ENCODE measurements around the gene FDXR. TPM values are rescaled to one million over a fixed set of nuclear protein-coding genes. Genes with fewer than 3 reads are reported as not detected.

FDXR gene
- total RNA-seq, 2 experiments from 2014 or later: 20.0 to 24.3 TPM

GRCh38 chr17:74857191-74857590, 15.6 kb downstream of the FDXR start:
- DNase-seq (no peak), ATAC-seq (no peak)
- ChIA-PET POLR2A (interaction anchor here (1.2 kb wide), 1 partner anchor 13 kb away, joined by 3 read pairs; no protein-coding TSS in a partner anchor), CTCF (interaction anchor here (1.4 to 14.6 kb wide), 6 partner anchors 9 to 200 kb away, joined by 4 to 247 read pairs (median 54); partner anchors contain the start of gene FDXR)
- Mint-ChIP-seq H3K4me3 (no peak overlapping the region), H3K27ac (no peak overlapping the region), H3K9me3 (no peaks in the 10 kb centered on the region), H3K36me3 (ENCODE audit: low read depth) (no peaks in the 10 kb centered on the region), H3K4me1 (ENCODE audit: low read depth) (peaks cover 16% of the 10 kb centered on the region), H3K27me3 (peaks cover 67% of the 10 kb centered on the region)
- intact Hi-C loops (cut with micrococcal nuclease): no loop called here
- no peak for TF ChIP-seq CTCF (IDR thresholded peaks at IDR 0.05)

DNA sequence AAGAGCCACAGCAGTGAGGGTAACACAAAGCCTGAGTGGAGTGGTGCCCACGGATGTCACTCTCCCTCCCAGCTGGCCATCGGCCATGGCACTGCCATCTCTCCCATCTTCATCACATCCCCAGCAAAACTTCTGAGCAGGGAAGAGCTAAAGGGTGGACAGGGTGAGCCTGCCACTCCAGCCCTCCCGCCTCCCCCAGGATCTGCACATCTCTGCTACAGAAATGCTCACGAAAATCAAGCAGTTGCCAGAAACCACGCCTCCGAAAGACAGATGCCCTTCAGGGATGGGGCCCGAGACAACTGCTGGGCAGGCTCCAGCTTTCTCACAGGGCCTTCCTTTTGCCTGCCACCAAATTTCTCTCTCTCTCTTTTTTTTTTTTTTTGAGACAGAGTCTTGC, 16.7 kb downstream of the FDXR start:
- H3K27me3 Mint-ChIP-seq: peaks cover 67% of the 10 kb centered on the region
- H3K4me3 Mint-ChIP-seq: no peak overlapping the region
- intact Hi-C loops (cut with micrococcal nuclease): no loop called here
- DNase-seq (no peak), ATAC-seq (no peak)
- POLR2A ChIA-PET: no interaction called here
- peaks cover 10% of the 10 kb centered on the region for H3K4me1 Mint-ChIP-seq (ENCODE audit: low read depth)
- H3K9me3 Mint-ChIP-seq: no peaks in the 10 kb centered on the region
- H3K36me3 Mint-ChIP-seq (ENCODE audit: low read depth): no peaks in the 10 kb centered on the region
- CTCF ChIA-PET: interaction anchor here (1.0 to 14.6 kb wide), 4 partner anchors 9 to 199 kb away, joined by 4 to 247 read pairs (median 6); no protein-coding TSS in a partner anchor
- H3K27ac Mint-ChIP-seq: no peak overlapping the region
- TF ChIP-seq CTCF (IDR thresholded peaks at IDR 0.05): no peak

DNA sequence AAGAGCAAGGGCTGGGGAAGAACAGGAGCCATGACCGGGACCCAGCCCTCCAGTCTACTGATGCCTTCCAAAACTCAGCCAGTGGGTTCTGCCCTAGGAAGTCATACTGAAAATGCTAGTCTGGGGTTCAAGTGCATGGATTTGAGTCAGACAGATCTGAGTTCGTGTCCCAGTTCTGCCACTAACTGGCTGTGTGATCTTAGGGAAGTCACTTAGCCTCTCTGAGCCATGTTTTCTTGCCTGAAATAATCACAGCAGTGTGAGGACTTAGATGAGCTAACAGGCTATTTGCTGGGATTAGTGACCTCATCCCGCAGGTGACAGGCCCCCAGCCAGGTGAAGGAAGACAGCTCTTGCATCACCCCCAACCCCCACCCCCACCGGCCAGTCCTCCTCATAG, 17.5 kb downstream of the FDXR start:
- intact Hi-C loops (cut with micrococcal nuclease): no loop called here
- TF ChIP-seq CTCF (IDR thresholded peaks at IDR 0.05): no peak
- H3K27me3 Mint-ChIP-seq: peaks cover 66% of the 10 kb centered on the region
- ATAC-seq (no peak), DNase-seq (no peak)
- H3K9me3 Mint-ChIP-seq: no peaks in the 10 kb centered on the region
- no peak overlapping the region for H3K27ac Mint-ChIP-seq
- H3K4me3 Mint-ChIP-seq: no peak overlapping the region
- ChIA-PET POLR2A (no interaction called here), CTCF (interaction anchor here (1.6 to 14.6 kb wide), 2 partner anchors 9 to 62 kb away, joined by 5 to 247 read pairs; no protein-coding TSS in a partner anchor)
- no peaks in the 10 kb centered on the region for H3K36me3 Mint-ChIP-seq (ENCODE audit: low read depth)
- peaks cover 5% of the 10 kb centered on the region for H3K4me1 Mint-ChIP-seq (ENCODE audit: low read depth)

- H3K36me3 Mint-ChIP-seq (ENCODE audit: low read depth): no peaks in the 10 kb centered on the region
- no peak for ATAC-seq
- POLR2A ChIA-PET: no interaction called here
- intact Hi-C loops (cut with micrococcal nuclease): no loop called here
- CTCF ChIA-PET: interaction anchor here (1.6 to 14.6 kb wide), 4 partner anchors 8 to 61 kb away, joined by 5 to 247 read pairs (median 14); no protein-coding TSS in a partner anchor
- peaks cover 62% of the 10 kb centered on the region for H3K27me3 Mint-ChIP-seq
- no peak for TF ChIP-seq CTCF (IDR thresholded peaks at IDR 0.05)
- H3K9me3 Mint-ChIP-seq: no peaks in the 10 kb centered on the region
- peaks cover 2% of the 10 kb centered on the region for H3K4me1 Mint-ChIP-seq (ENCODE audit: low read depth)
- DNase-seq: no peak
- no peak overlapping the region for H3K4me3 Mint-ChIP-seq
- no peak overlapping the region for H3K27ac Mint-ChIP-seq
Measured at GRCh38 chr17:74854792-74855191, 18.0 kb downstream of the FDXR start.

DNA sequence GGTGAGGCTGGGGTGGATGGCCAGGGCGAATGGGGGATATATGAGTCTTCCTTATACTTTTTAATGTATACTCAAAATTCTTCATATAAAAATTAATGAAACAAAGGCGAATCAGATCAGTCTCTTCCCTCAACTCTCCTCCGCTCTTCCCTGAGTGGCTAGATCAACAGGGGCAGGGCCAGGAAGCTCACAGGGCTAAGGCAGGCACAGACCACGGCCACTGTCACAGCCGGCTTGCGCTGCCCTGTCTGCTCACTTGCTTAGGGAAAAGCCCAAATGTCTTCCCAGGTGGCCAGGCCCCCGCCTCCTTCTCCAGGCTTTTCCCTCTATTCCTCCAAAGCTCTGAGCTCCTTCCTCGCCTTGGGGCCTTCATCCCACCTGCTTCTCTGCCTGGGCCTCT, 19.1 kb downstream of the FDXR start:
- intact Hi-C loops (cut with micrococcal nuclease): no loop called here
- H3K36me3 Mint-ChIP-seq (ENCODE audit: low read depth): no peaks in the 10 kb centered on the region
- POLR2A ChIA-PET: no interaction called here
- H3K27ac Mint-ChIP-seq: no peak overlapping the region
- ATAC-seq (no peak), DNase-seq (no peak)
- TF ChIP-seq CTCF (IDR thresholded peaks at IDR 0.05): no peak
- peaks cover 2% of the 10 kb centered on the region for H3K4me1 Mint-ChIP-seq (ENCODE audit: low read depth)
- no peak overlapping the region for H3K4me3 Mint-ChIP-seq
- H3K9me3 Mint-ChIP-seq: no peaks in the 10 kb centered on the region
- CTCF ChIA-PET: interaction anchor here (2.8 to 14.6 kb wide), 3 partner anchors 9 to 60 kb away, joined by 14 to 247 read pairs (median 15); no protein-coding TSS in a partner anchor
- H3K27me3 Mint-ChIP-seq: peaks cover 55% of the 10 kb centered on the region

All from activated CD8-positive, alpha-beta T cell treated with anti-CD3 and anti-CD28 coated beads for 36 hours (primary cell).